ENCODE measurements around the gene DPP10.

The DPP10 gene

GRCh38 chr2:114609801-114610200 lies 167.4 kb downstream of the DPP10 start:
- DNase-seq (ENCODE audit: low read depth in 2 of 2): no peak
- TF ChIP-seq, protein P1, sequence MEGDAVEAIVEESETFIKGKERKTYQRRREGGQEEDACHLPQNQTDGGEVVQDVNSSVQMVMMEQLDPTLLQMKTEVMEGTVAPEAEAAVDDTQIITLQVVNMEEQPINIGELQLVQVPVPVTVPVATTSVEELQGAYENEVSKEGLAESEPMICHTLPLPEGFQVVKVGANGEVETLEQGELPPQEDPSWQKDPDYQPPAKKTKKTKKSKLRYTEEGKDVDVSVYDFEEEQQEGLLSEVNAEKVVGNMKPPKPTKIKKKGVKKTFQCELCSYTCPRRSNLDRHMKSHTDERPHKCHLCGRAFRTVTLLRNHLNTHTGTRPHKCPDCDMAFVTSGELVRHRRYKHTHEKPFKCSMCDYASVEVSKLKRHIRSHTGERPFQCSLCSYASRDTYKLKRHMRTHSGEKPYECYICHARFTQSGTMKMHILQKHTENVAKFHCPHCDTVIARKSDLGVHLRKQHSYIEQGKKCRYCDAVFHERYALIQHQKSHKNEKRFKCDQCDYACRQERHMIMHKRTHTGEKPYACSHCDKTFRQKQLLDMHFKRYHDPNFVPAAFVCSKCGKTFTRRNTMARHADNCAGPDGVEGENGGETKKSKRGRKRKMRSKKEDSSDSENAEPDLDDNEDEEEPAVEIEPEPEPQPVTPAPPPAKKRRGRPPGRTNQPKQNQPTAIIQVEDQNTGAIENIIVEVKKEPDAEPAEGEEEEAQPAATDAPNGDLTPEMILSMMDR (IDR thresholded peaks at IDR 0.05; ENCODE audit: low read depth, low read length): no peak
- H3K4me3 ChIP-seq (replicated peaks in 1 of 2; ENCODE audit: low read depth in 2 of 2, low read length in 2 of 2): no peak overlapping the region

GRCh38 chr2:114610677-114611076 lies 168.2 kb downstream of the DPP10 start:
- TF ChIP-seq, protein P1 (IDR thresholded peaks at IDR 0.05; ENCODE audit: low read depth, low read length): no peak
- no peak overlapping the region for H3K4me3 ChIP-seq (replicated peaks in 1 of 2; ENCODE audit: low read depth in 2 of 2, low read length in 2 of 2)
- DNase-seq (ENCODE audit: low read depth in 2 of 2): no peak

DNA sequence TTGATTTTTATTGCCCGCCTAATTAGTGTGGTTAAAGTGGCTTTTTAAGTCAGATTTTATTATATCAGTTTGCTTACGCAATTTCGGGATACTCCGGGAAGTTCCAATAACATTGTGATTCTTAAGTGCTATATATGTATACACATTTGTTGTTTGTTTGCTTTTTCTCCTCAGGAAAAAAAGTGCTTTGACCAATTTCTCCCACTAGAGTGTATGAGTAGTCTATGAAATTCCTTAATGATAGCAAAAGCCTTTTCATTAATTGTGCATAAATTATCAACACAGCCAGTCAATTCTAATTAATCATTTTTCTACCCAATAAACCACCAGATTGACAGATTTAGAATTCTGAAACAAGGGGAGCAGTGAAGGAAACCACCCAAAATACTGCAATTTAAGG lies 172.2 kb downstream of the DPP10 start:
- no peak for DNase-seq (ENCODE audit: low read depth in 2 of 2)
- H3K4me3 ChIP-seq (replicated peaks in 1 of 2; ENCODE audit: low read depth in 2 of 2, low read length in 2 of 2): no peak overlapping the region
- TF ChIP-seq, protein P1 (IDR thresholded peaks at IDR 0.05; ENCODE audit: low read depth, low read length): no peak

DNA sequence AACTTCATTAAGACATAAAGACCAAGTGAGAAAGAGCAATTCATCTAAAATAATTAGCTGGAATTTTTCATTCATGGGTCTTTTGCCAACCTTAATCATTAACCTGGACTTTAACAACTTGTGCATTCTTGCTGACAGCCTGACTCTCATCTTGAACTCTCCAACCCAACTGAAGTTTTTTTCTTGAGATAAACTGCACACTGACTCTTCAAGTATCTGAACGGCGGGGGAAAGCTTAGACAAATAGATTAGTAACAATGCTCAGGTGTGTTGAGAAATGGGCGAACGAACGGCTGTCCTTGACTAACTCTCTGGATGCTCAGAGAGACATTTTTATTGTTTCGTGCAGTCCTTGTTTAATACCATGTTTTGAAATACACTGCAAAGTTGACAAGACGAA lies 186.0 kb downstream of the DPP10 start:
- H3K4me3 ChIP-seq (replicated peaks in 1 of 2; ENCODE audit: low read depth in 2 of 2, low read length in 2 of 2): no peak overlapping the region
- TF ChIP-seq, protein P1 (IDR thresholded peaks at IDR 0.05; ENCODE audit: low read depth, low read length): no peak
- DNase-seq (ENCODE audit: low read depth in 2 of 2): no peak

DNA sequence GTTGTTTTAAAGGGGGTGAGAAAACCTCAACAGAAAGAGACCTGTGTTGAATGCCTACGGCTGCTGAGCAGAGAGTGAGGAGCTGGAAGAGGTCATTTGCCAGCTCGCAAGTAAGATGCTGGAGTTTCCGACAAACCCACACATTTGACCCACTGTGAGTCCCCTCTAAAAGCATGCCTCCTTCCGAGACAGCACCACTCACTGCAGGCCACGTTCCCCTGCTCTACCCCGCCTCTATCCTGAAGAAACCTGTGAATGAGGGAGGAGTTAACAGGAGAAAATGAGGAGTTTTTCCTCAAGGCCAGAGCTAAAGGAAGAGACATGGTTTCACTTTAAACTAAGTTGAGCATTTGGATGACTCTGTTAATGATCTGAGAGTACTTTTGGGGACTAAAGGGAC lies 188.7 kb downstream of the DPP10 start:
- TF ChIP-seq, protein P1 (IDR thresholded peaks at IDR 0.05; ENCODE audit: low read depth, low read length): no peak

DNA sequence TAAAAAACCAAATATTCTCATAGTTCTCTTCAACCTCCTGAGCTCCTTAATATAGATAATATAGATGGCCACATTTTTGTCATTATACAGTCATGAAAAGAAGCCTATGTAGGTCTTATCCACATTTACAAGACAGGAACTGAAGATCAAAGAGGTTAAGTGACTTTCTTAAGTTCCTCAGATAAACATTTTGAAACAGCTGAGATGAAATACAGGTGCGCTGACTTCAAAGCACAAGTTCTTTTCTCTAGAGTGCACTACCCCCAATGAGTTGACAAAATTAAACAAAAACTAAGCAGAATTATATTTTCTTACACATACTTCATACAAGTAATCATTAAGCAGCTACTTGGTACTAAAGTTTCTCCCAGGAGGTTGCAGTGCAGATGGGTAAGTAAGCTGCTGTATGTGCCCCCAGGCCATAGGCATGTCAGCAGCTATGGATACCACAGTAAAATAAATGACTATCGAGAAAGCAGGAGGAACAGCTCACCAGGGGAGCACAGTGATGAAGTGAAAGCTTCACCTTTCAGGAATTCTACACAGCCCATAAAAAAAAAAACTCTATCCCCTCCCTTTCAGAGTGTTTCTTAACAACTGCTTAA lies 199.8 kb downstream of the DPP10 start:
- H3K4me3 ChIP-seq (replicated peaks in 1 of 2; ENCODE audit: low read depth in 2 of 2, low read length in 2 of 2): no peak overlapping the region
- DNase-seq (ENCODE audit: low read depth in 2 of 2): no peak
- TF ChIP-seq, protein P1 (IDR thresholded peaks at IDR 0.05; ENCODE audit: low read depth, low read length): no peak

More for the DNA sequence above, 188.7 kb downstream of the DPP10 start:
- no peak for DNase-seq (ENCODE audit: low read depth in 2 of 2)
- H3K4me3 ChIP-seq (replicated peaks in 1 of 2; ENCODE audit: low read depth in 2 of 2, low read length in 2 of 2): no peak overlapping the region

DNA sequence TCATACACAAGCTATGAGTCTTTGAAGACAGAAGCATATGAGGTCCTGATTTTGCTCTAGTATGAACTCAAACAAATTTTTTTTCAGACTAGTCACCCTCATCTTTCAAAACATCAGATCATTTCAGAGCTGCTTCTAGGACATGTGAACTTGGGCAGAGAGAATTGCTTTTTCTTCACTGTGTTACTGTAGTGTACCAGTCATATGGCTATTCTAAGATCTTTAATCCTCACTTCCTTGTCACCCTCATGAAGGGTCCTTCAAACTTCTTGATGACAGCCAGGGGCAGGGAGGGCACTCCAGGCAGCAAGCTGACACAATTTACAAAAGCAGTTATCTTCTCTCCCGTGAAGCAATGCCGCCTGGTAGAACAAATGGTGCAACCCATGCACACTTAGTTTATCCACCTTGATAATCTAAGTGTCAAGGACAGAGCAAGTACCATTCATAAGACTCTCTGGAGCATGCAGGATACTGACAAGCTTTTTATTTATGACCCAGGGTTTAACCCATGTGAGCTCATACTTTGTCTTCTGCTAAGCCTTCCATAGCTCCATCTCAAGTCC lies 200.6 kb downstream of the DPP10 start:
- TF ChIP-seq, protein P1 (IDR thresholded peaks at IDR 0.05; ENCODE audit: low read depth, low read length): no peak
- H3K4me3 ChIP-seq (replicated peaks in 1 of 2; ENCODE audit: low read depth in 2 of 2, low read length in 2 of 2): no peak overlapping the region

More for the DNA sequence above, 200.6 kb downstream of the DPP10 start:
- no peak for DNase-seq (ENCODE audit: low read depth in 2 of 2)

Measured in cardiac fibroblast (primary cell).